Measurements from ENCODE around the gene OBSCN. TPM values are rescaled to one million over a fixed set of nuclear protein-coding genes. Genes with fewer than 3 reads are reported as not detected.

The OBSCN gene
- total and polyA plus RNA-seq, 4 donors, result 0.54 to 5.6 (median 2.7) TPM

DNA sequence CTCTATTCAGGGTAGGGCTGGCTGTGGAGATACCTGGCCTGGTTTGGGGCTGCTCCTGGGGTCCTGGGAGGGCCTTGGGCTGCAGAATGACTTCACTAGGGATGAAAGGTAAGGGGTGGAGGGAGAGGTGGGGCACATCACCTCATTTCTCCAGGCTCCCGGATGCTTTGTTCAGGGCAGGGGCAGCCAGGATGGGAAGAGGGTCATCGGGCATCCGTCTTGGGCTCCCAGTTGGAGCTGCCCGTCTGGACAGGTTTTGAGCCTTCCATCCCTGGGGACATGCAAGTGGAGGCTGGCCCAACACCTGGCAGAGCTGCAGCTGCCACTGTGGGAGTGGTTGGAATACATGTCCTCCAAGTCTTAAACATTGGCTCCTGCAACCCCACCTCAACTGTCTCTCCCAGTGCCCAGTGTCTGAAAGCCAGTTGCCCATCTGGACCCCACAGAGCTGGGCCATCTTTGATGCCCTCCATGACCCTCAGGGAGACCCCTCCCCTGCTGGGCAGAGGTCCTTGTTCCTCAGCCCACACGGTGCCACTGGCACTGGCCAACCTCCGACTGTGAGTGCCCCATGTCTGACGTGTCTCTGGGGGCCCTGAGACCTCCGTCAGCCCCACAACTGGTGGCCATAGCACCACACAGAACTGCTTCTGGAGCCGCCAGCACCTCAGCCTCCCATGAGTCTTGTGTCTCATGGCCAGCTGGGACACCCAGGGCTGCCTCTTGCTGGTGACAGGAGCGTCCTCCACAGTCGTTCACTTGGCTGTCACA, 145.9 kb downstream of the OBSCN start:
- Histone ChIP-seq H3K4me1 (ENCODE audit: control insufficient read depth in 4 of 4, insufficient read depth in 4 of 4, low read length in 3 of 4) (no peaks in the 10 kb centered on the region), H3K4me3 (ENCODE audit: low read depth in 1 of 3, low read length in 3 of 3) (no peak overlapping the region), H3K9me3 (ENCODE audit: control insufficient read depth in 4 of 4, low read length in 3 of 4) (no peaks in the 10 kb centered on the region), H3K9ac (ENCODE audit: low read depth in 1 of 2, low read length in 2 of 2) (no peak overlapping the region), H3K27ac (ENCODE audit: low read depth in 1 of 2, low read length in 2 of 2) (no peak overlapping the region), H3K27me3 (ENCODE audit: control insufficient read depth in 4 of 4, insufficient read depth in 4 of 4, low read length in 3 of 4) (no peaks in the 10 kb centered on the region), H3K36me3 (ENCODE audit: control insufficient read depth in 4 of 4, insufficient read depth in 3 of 4, low read depth in 1 of 4, low read length in 3 of 4) (no peaks in the 10 kb centered on the region)
- 87% methylated on average over 11 of the region's 11 CpGs for WGBS
- TF ChIP-seq NR2F2 (IDR thresholded peaks at IDR 0.05), result no peak
- no peak for TF ChIP-seq SP1 (IDR thresholded peaks at IDR 0.05)
- no peak for TF ChIP-seq HNF4A (conservative IDR thresholded peaks at IDR 0.05)
- no peak for TF ChIP-seq JUND (IDR thresholded peaks at IDR 0.05)
- TF ChIP-seq CTCF (IDR thresholded peaks at IDR 0.05; ENCODE audit: low read depth, low read length, missing input control), result no peak
- TF ChIP-seq RXRA (IDR thresholded peaks at IDR 0.05), result no peak
- no peak for TF ChIP-seq TAF1 (conservative IDR thresholded peaks at IDR 0.05)
- no peak for DNase-seq (ENCODE audit: low spot score)

- Histone ChIP-seq H3K9me3 (ENCODE audit: control insufficient read depth in 4 of 4, low read length in 3 of 4) (no peaks in the 10 kb centered on the region), H3K4me1 (ENCODE audit: control insufficient read depth in 4 of 4, insufficient read depth in 4 of 4, low read length in 3 of 4) (no peaks in the 10 kb centered on the region), H3K27ac (ENCODE audit: low read depth in 1 of 2, low read length in 2 of 2) (no peak overlapping the region), H3K36me3 (ENCODE audit: control insufficient read depth in 4 of 4, insufficient read depth in 3 of 4, low read depth in 1 of 4, low read length in 3 of 4) (no peaks in the 10 kb centered on the region), H3K9ac (ENCODE audit: low read depth in 1 of 2, low read length in 2 of 2) (no peak overlapping the region), H3K4me3 (ENCODE audit: low read depth in 1 of 3, low read length in 3 of 3) (no peak overlapping the region), H3K27me3 (ENCODE audit: control insufficient read depth in 4 of 4, insufficient read depth in 4 of 4, low read length in 3 of 4) (no peaks in the 10 kb centered on the region)
- TF ChIP-seq, protein P1, sequence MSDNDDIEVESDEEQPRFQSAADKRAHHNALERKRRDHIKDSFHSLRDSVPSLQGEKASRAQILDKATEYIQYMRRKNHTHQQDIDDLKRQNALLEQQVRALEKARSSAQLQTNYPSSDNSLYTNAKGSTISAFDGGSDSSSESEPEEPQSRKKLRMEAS (IDR thresholded peaks at IDR 0.05), result no peak
- no peak for TF ChIP-seq CTCF (IDR thresholded peaks at IDR 0.05; ENCODE audit: low read depth, low read length, missing input control)
- TF ChIP-seq NR2F2 (IDR thresholded peaks at IDR 0.05), result no peak
- no peak for TF ChIP-seq YY1 (IDR thresholded peaks at IDR 0.05)
- no peak for TF ChIP-seq GABPA (IDR thresholded peaks at IDR 0.05 in 1 of 2, conservative IDR thresholded peaks at IDR 0.05 in 1 of 2)
- no peak for TF ChIP-seq RXRA (IDR thresholded peaks at IDR 0.05)
- no peak for TF ChIP-seq HNF4G (IDR thresholded peaks at IDR 0.05)
- TF ChIP-seq TAF1 (conservative IDR thresholded peaks at IDR 0.05), result no peak
- no peak for TF ChIP-seq REST (IDR thresholded peaks at IDR 0.05)
- no peak for TF ChIP-seq ZBTB33 (IDR thresholded peaks at IDR 0.05)
- TF ChIP-seq SP1 (IDR thresholded peaks at IDR 0.05), result no peak
- no peak for TF ChIP-seq HNF4A (conservative IDR thresholded peaks at IDR 0.05)
- TF ChIP-seq RAD21 (IDR thresholded peaks at IDR 0.05), result no peak
- TF ChIP-seq FOXA2 (IDR thresholded peaks at IDR 0.05), result no peak
- no peak for TF ChIP-seq ATF3 (IDR thresholded peaks at IDR 0.05)
- no peak for DNase-seq (ENCODE audit: low spot score)
- 88% methylated on average over 19 of the region's 19 CpGs for WGBS
Measured at GRCh38 chr1:228354390-228355320, 146.8 kb downstream of the OBSCN start.
